Measurements from ENCODE around the gene CLBA1. TPM values are rescaled to one million over a fixed set of nuclear protein-coding genes. Genes with fewer than 3 reads are reported as not detected.

The CLBA1 gene
- total RNA-seq, 1 donor from 2014 or later: 8.4 TPM

DNA sequence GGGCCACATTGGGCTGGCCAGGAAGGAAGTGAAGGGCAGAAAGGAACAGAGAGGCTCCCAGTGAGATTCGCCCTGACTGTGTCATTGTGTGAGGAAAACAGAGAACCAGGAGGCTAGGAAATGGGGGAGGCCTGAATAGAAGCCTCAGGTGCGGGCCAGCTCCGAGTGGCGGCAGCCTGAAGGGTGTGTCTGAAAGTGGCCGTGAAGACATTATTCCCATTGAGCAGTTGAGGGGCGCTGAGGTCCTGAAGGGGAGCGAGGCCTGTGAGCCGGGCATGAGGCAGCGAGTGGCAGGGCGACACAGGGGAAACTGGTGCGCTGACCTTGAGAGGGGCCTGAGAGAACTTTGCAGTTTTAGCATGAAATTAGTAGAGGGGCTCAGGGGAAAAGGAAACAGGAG is 6.9 kb downstream of the CLBA1 start:
- H3K4me3 ChIP-seq (ENCODE audit: low read depth, low read length): no peak overlapping the region
- DNase-seq (ENCODE audit: low read depth) (no peak), FAIRE-seq (no peak)
- TF ChIP-seq, protein P1, sequence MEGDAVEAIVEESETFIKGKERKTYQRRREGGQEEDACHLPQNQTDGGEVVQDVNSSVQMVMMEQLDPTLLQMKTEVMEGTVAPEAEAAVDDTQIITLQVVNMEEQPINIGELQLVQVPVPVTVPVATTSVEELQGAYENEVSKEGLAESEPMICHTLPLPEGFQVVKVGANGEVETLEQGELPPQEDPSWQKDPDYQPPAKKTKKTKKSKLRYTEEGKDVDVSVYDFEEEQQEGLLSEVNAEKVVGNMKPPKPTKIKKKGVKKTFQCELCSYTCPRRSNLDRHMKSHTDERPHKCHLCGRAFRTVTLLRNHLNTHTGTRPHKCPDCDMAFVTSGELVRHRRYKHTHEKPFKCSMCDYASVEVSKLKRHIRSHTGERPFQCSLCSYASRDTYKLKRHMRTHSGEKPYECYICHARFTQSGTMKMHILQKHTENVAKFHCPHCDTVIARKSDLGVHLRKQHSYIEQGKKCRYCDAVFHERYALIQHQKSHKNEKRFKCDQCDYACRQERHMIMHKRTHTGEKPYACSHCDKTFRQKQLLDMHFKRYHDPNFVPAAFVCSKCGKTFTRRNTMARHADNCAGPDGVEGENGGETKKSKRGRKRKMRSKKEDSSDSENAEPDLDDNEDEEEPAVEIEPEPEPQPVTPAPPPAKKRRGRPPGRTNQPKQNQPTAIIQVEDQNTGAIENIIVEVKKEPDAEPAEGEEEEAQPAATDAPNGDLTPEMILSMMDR (IDR thresholded peaks at IDR 0.05; ENCODE audit: insufficient read depth, low read length, severe bottlenecking): no peak
- peaks cover 15% of the 10 kb centered on the region for H3K36me3 ChIP-seq (ENCODE audit: control insufficient read depth, insufficient read depth, low read length)
- H3K27me3 ChIP-seq (ENCODE audit: control insufficient read depth, insufficient read depth, low read length): no peaks in the 10 kb centered on the region

DNA sequence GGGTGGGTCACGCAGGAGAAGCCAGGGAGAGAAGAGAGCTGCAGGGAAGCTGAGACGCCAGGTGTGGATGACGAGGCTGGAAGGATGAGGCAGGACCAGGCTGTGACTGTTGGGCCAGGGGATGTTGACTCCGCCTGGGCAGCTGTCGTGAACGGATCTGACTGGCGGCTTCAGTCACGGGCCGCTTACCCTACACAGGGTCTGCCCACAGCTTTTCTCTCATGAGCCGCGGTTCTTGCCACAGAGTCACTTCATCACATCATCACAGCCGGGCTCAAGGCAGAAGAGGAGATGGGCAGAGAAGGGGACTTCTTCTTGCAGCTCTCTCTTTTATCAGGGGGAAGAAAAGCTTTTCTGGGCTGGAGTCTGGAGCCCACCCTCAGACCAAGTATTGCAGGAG is 7.7 kb downstream of the CLBA1 start:
- TF ChIP-seq, protein P1 (IDR thresholded peaks at IDR 0.05; ENCODE audit: insufficient read depth, low read length, severe bottlenecking): no peak
- Histone ChIP-seq H3K27me3 (ENCODE audit: control insufficient read depth, insufficient read depth, low read length) (no peaks in the 10 kb centered on the region), H3K4me3 (ENCODE audit: low read depth, low read length) (no peak overlapping the region), H3K36me3 (ENCODE audit: control insufficient read depth, insufficient read depth, low read length) (peaks cover 15% of the 10 kb centered on the region)
- no peak for DNase-seq (ENCODE audit: low read depth)
- no peak for FAIRE-seq

DNA sequence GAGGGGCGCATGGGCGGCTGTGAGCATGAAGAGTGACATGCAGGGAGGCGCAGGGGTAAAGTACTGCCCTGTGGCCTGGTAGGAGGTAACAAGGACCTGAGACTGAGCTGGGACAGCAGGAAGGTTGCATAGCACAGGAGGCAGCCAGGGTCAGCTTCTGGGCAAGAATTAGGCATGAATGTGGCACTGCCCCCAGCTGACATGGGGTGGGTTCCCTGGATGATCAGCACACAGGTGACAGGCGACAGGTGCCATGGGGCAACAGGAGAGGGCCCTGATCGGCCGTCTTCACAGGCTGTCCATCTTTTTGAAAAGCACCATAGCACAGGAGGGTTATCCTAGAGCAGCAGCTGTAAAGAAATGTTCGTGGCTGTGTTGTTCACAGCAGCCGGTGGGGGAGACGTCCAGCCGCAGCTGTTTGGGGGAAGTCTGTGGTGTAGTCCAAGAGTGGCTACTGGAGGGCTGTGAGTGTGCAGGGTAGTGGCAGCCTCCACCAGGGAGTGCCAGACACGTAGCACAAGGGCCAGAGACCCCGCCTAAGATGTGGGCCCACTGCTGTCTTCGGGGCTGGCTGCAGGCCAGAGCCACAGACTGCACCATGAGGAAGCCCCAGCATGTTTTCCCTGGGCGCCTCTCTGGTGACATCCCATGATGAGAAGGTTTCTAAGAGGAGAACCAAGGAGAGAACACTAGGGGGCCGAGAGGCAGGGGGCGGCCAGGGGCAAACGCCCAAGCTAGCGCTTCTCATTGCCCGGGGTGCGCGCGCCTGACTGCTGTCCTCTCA is 8.4 kb downstream of the CLBA1 start:
- peaks cover 16% of the 10 kb centered on the region for H3K36me3 ChIP-seq (ENCODE audit: control insufficient read depth, insufficient read depth, low read length)
- FAIRE-seq: no peak
- TF ChIP-seq, protein P1 (IDR thresholded peaks at IDR 0.05; ENCODE audit: insufficient read depth, low read length, severe bottlenecking): no peak

DNA sequence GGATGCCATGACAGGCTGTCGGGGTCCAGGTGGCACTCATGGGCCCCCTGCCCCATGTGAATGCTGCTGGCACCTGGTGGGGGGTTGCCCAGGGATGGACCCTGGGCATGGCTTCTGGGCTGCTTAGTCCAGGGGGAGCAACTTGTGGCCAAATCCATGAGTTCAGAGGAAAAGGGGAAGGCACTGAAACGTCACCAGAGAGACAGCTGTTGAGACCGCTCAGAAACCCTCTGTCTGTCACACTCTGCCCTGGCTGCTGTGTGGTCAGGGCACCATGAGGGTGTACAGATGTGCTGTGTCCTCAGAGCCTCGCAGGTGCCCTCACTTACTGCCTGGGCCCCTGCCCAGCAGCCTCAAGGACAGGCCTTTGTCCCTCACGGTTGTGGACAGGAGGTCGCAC is 9.4 kb downstream of the CLBA1 start:
- Histone ChIP-seq H3K36me3 (ENCODE audit: control insufficient read depth, insufficient read depth, low read length) (peaks cover 14% of the 10 kb centered on the region), H3K4me3 (ENCODE audit: low read depth, low read length) (no peak overlapping the region), H3K27me3 (ENCODE audit: control insufficient read depth, insufficient read depth, low read length) (no peaks in the 10 kb centered on the region)
- no peak for FAIRE-seq
- DNase-seq (ENCODE audit: low read depth): no peak
- TF ChIP-seq, protein P1 (IDR thresholded peaks at IDR 0.05; ENCODE audit: insufficient read depth, low read length, severe bottlenecking): no peak

More for the DNA sequence above, 8.4 kb downstream of the CLBA1 start:
- Histone ChIP-seq H3K27me3 (ENCODE audit: control insufficient read depth, insufficient read depth, low read length) (no peaks in the 10 kb centered on the region), H3K4me3 (ENCODE audit: low read depth, low read length) (no peak overlapping the region)
- no peak for DNase-seq (ENCODE audit: low read depth)

DNA sequence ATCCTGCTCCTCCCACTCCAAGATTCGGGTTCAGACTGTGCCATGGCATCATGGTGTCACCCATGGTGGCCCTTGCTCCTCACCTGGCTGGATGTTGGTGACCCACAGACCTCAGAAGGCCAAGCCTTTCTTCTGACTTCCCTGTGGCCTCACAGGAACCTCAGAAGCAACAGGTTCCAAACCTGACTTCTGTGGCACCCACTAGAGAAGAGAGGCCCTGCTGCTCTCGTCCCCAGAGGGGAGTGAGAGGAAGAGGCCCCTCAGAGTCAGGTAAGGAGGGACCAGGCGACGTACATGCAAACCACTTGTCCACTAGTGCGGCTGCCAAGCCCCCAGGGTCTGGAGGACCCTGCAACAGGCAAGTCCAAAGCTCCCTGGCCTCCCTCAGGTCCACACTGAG is 10.4 kb downstream of the CLBA1 start:
- peak; percentile 66 for FAIRE-seq
- DNase-seq (ENCODE audit: low read depth): no peak
- peaks cover 14% of the 10 kb centered on the region for H3K36me3 ChIP-seq (ENCODE audit: control insufficient read depth, insufficient read depth, low read length)

More for the DNA sequence above, 10.4 kb downstream of the CLBA1 start:
- H3K4me3 ChIP-seq (ENCODE audit: low read depth, low read length): no peak overlapping the region
- TF ChIP-seq, protein P1 (IDR thresholded peaks at IDR 0.05; ENCODE audit: insufficient read depth, low read length, severe bottlenecking): no peak
- no peaks in the 10 kb centered on the region for H3K27me3 ChIP-seq (ENCODE audit: control insufficient read depth, insufficient read depth, low read length)
